ENCODE data around the gene FSCN2. TPM values are rescaled to one million over a fixed set of nuclear protein-coding genes. Genes with fewer than 3 reads are reported as not detected.
A peak's percentile ranks its signal among the peaks of the same experiment; 100 is the strongest.

The FSCN2 gene
- total RNA-seq, 2 experiments from 2014 or later = not detected

GRCh38 chr17:81516439-81516838, 11.7 kb upstream of the FSCN2 start:
- no peak for DNase-seq
- no peak overlapping the region for H3K27ac Mint-ChIP-seq
- peak overlapping the region; percentile 85 for H3K4me3 Mint-ChIP-seq
- H3K4me1 Mint-ChIP-seq (ENCODE audit: low read depth) = peaks cover 18% of the 10 kb centered on the region
- peaks cover 8% of the 10 kb centered on the region for H3K36me3 Mint-ChIP-seq (ENCODE audit: low read depth)
- no peaks in the 10 kb centered on the region for H3K9me3 Mint-ChIP-seq
- intact Hi-C loops (cut with micrococcal nuclease) = loop anchor here (10.0 kb wide), 2 partner anchors 222 to 508 kb away; partner anchors contain the start of genes CENPX, LRRC45 and SLC38A10
- CTCF ChIA-PET = interaction anchor here (1.2 kb wide), 1 partner anchor 32 kb away, joined by 4 read pairs; no protein-coding TSS in a partner anchor
- no peaks in the 10 kb centered on the region for H3K27me3 Mint-ChIP-seq (ENCODE audit: low read depth)

GRCh38 chr17:81517009-81517338, 11.2 kb upstream of the FSCN2 start:
- H3K27ac Mint-ChIP-seq = no peak overlapping the region
- CTCF ChIA-PET = interaction anchor here (1.2 kb wide), 1 partner anchor 32 kb away, joined by 4 read pairs; no protein-coding TSS in a partner anchor
- intact Hi-C loops (cut with micrococcal nuclease) = loop anchor here (10.0 kb wide), 2 partner anchors 222 to 508 kb away; partner anchors contain the start of genes CENPX, LRRC45 and SLC38A10

GRCh38 chr17:81517339-81518112, 10.7 kb upstream of the FSCN2 start:
- no peak for DNase-seq
- no peaks in the 10 kb centered on the region for H3K36me3 Mint-ChIP-seq (ENCODE audit: low read depth)
- H3K4me1 Mint-ChIP-seq (ENCODE audit: low read depth) = peaks cover 18% of the 10 kb centered on the region
- no peaks in the 10 kb centered on the region for H3K27me3 Mint-ChIP-seq (ENCODE audit: low read depth)
- H3K4me3 Mint-ChIP-seq = no peak overlapping the region
- H3K9me3 Mint-ChIP-seq = no peaks in the 10 kb centered on the region
- CTCF ChIA-PET = interaction anchor here (0.7 to 1.3 kb wide), 2 partner anchors 21 to 84 kb away, joined by 4 to 5 read pairs; no protein-coding TSS in a partner anchor
- H3K27ac Mint-ChIP-seq = no peak overlapping the region
- intact Hi-C loops (cut with micrococcal nuclease) = loop anchor here (2.0 to 10.0 kb wide), 3 partner anchors 83 to 507 kb away; partner anchors contain the start of genes CENPX, LRRC45 and SLC38A10

More at GRCh38 chr17:81517009-81517338, 11.2 kb upstream of the FSCN2 start:
- no peak for DNase-seq
- Mint-ChIP-seq H3K4me3 (no peak overlapping the region), H3K27me3 (ENCODE audit: low read depth) (no peaks in the 10 kb centered on the region), H3K36me3 (ENCODE audit: low read depth) (peaks cover 3% of the 10 kb centered on the region), H3K9me3 (no peaks in the 10 kb centered on the region), H3K4me1 (ENCODE audit: low read depth) (peaks cover 18% of the 10 kb centered on the region)

GRCh38 chr17:81518113-81518784, 9.9 kb upstream of the FSCN2 start:
- H3K36me3 Mint-ChIP-seq (ENCODE audit: low read depth) = no peaks in the 10 kb centered on the region
- H3K4me3 Mint-ChIP-seq = peak overlapping the region; percentile 43
- H3K4me1 Mint-ChIP-seq (ENCODE audit: low read depth) = peaks cover 18% of the 10 kb centered on the region
- intact Hi-C loops (cut with micrococcal nuclease) = loop anchor here (2.0 to 10.0 kb wide), 3 partner anchors 83 to 507 kb away; partner anchors contain the start of genes CENPX, LRRC45 and SLC38A10
- H3K27ac Mint-ChIP-seq = no peak overlapping the region
- CTCF ChIA-PET = interaction anchor here (0.6 to 1.3 kb wide), 3 partner anchors 20 to 83 kb away, joined by 4 to 5 read pairs (median 4); no protein-coding TSS in a partner anchor
- no peaks in the 10 kb centered on the region for H3K27me3 Mint-ChIP-seq (ENCODE audit: low read depth)
- DNase-seq = no peak
- no peaks in the 10 kb centered on the region for H3K9me3 Mint-ChIP-seq

- intact Hi-C loops (cut with micrococcal nuclease) = loop anchor here (2.0 to 10.0 kb wide), 3 partner anchors 82 to 506 kb away; partner anchors contain the start of genes CENPX, LRRC45 and SLC38A10
- no peaks in the 10 kb centered on the region for H3K9me3 Mint-ChIP-seq
- DNase-seq = no peak
- no peaks in the 10 kb centered on the region for H3K27me3 Mint-ChIP-seq (ENCODE audit: low read depth)
- CTCF ChIA-PET = interaction anchor here (0.6 to 2.0 kb wide), 6 partner anchors 19 to 975 kb away, joined by 3 to 7 read pairs (median 4); partner anchors contain the start of gene FAAP100
- H3K27ac Mint-ChIP-seq = no peak overlapping the region
- no peaks in the 10 kb centered on the region for H3K36me3 Mint-ChIP-seq (ENCODE audit: low read depth)
- peaks cover 18% of the 10 kb centered on the region for H3K4me1 Mint-ChIP-seq (ENCODE audit: low read depth)
- H3K4me3 Mint-ChIP-seq = no peak overlapping the region
Measured at GRCh38 chr17:81518785-81519283, 9.3 kb upstream of the FSCN2 start.

GRCh38 chr17:81519284-81520020, 8.7 kb upstream of the FSCN2 start:
- no peaks in the 10 kb centered on the region for H3K27me3 Mint-ChIP-seq (ENCODE audit: low read depth)
- H3K9me3 Mint-ChIP-seq = no peaks in the 10 kb centered on the region
- no peaks in the 10 kb centered on the region for H3K36me3 Mint-ChIP-seq (ENCODE audit: low read depth)
- peaks cover 18% of the 10 kb centered on the region for H3K4me1 Mint-ChIP-seq (ENCODE audit: low read depth)
- CTCF ChIA-PET = interaction anchor here (0.6 to 2.0 kb wide), 7 partner anchors 19 to 974 kb away, joined by 3 to 7 read pairs (median 4); partner anchors contain the start of gene FAAP100
- peak; percentile 73 for DNase-seq
- H3K4me3 Mint-ChIP-seq = peak overlapping the region; percentile 9
- intact Hi-C loops (cut with micrococcal nuclease) = loop anchor here (2.0 to 10.0 kb wide), 3 partner anchors 81 to 505 kb away; partner anchors contain the start of genes CENPX, LRRC45 and SLC38A10
- no peak overlapping the region for H3K27ac Mint-ChIP-seq

- Mint-ChIP-seq H3K4me3 (peak overlapping the region; percentile 9), H3K36me3 (ENCODE audit: low read depth) (no peaks in the 10 kb centered on the region), H3K27me3 (ENCODE audit: low read depth) (no peaks in the 10 kb centered on the region), H3K4me1 (ENCODE audit: low read depth) (peaks cover 18% of the 10 kb centered on the region), H3K27ac (no peak overlapping the region), H3K9me3 (no peaks in the 10 kb centered on the region)
- intact Hi-C loops (cut with micrococcal nuclease) = no loop called here
- CTCF ChIA-PET = interaction anchor here (0.6 to 2.0 kb wide), 2 partner anchors 32 to 349 kb away, joined by 3 to 7 read pairs; partner anchors contain the start of gene FAAP100
- DNase-seq = no peak
Measured at GRCh38 chr17:81520021-81520901, 7.9 kb upstream of the FSCN2 start.

- Mint-ChIP-seq H3K4me3 (no peak overlapping the region), H3K4me1 (ENCODE audit: low read depth) (peaks cover 3% of the 10 kb centered on the region), H3K27ac (no peak overlapping the region), H3K9me3 (no peaks in the 10 kb centered on the region), H3K27me3 (ENCODE audit: low read depth) (no peaks in the 10 kb centered on the region), H3K36me3 (ENCODE audit: low read depth) (no peaks in the 10 kb centered on the region)
- intact Hi-C loops (cut with micrococcal nuclease) = no loop called here
- DNase-seq = no peak
- CTCF ChIA-PET = interaction anchor here (1.1 kb wide), 1 partner anchor 78 kb away, joined by 4 read pairs; no protein-coding TSS in a partner anchor
Measured at GRCh38 chr17:81522491-81523401, 5.4 kb upstream of the FSCN2 start.

- intact Hi-C loops (cut with micrococcal nuclease) = no loop called here
- H3K27ac Mint-ChIP-seq = no peak overlapping the region
- no peak overlapping the region for H3K4me3 Mint-ChIP-seq
- DNase-seq = no peak
- no peaks in the 10 kb centered on the region for H3K36me3 Mint-ChIP-seq (ENCODE audit: low read depth)
- no peaks in the 10 kb centered on the region for H3K9me3 Mint-ChIP-seq
- H3K27me3 Mint-ChIP-seq (ENCODE audit: low read depth) = no peaks in the 10 kb centered on the region
- CTCF ChIA-PET = no interaction called here
- H3K4me1 Mint-ChIP-seq (ENCODE audit: low read depth) = no peaks in the 10 kb centered on the region
Measured at GRCh38 chr17:81523402-81524038, 4.7 kb upstream of the FSCN2 start.
